Panc1 (cell line): ENCODE data around the gene CCDC107. TPM values are rescaled to one million over a fixed set of nuclear protein-coding genes. Genes with fewer than 3 reads are reported as not detected.

Experiments used
- ATAC-seq: fragments of 200-7000 bp; cut with Tn5 transposase; 2 replicates; pipeline ENCODE4 v1.9.1; 2020; ENCODE audit warnings: mild to moderate bottlenecking, moderate library complexity
- BruUV-seq: library from RNA; stranded (reverse); fragments of 400-500 nt; replicated peaks from 2 replicates; lab custom pipeline; 2021; lab: Mats Ljungman, UMichigan
- CTCF ChIA-PET: fragments of 300-600 bp; sonication (Branson Sonifier 250); formaldehyde crosslinking; loops from one replicate; lab custom pipeline; 2022; ENCODE audit warnings: antibody characterized with exemption; lab: Charles Lee
- POLR2A ChIA-PET: fragments of 300-600 bp; sonication (Branson Sonifier 250); formaldehyde crosslinking; loops from one replicate; lab custom pipeline; 2022; ENCODE audit warnings: antibody characterized with exemption; lab: Charles Lee
- DNase-seq: peaks from one replicate; pipeline ENCODE4 v3.0.0-alpha.2; 2010; ENCODE audit warnings: low read depth, low spot score
- H3K27ac ChIP-seq: 2 replicates; pipeline ENCODE4 v1.5.1; 2011; ENCODE audit warnings: mild to moderate bottlenecking, low read length, inconsistent platforms
- H3K27me3 ChIP-seq: fragments of 200-500 bp; sonication (Bioruptor generic); 2 replicates; pipeline ENCODE4 v1.6.0; 2014; ENCODE audit warnings: low read length, inconsistent platforms; ENCODE audit not compliant: control insufficient read depth, insufficient read depth
- H3K36me3 ChIP-seq: fragments of 200-500 bp; sonication (Bioruptor generic); 2 replicates; pipeline ENCODE4 v1.5.1; 2014; ENCODE audit warnings: inconsistent platforms, mild to moderate bottlenecking, low read length, moderate library complexity; ENCODE audit not compliant: control insufficient read depth, insufficient read depth
- H3K4me1 ChIP-seq: 2 replicates; pipeline ENCODE4 v1.5.1; 2011; ENCODE audit warnings: inconsistent platforms, mild to moderate bottlenecking, low read length, moderate library complexity; ENCODE audit not compliant: control insufficient read depth, insufficient read depth
- H3K4me3 ChIP-seq, 2 experiments: 2 replicates each; pipeline ENCODE4 v1.5.1; 2011 to 2012; ENCODE audit warnings: low read depth in 2 of 2, low read length in 2 of 2, mild to moderate bottlenecking in 2 of 2, inconsistent platforms in 1 of 2, moderate library complexity in 1 of 2
- H3K9me3 ChIP-seq: fragments of 200-500 bp; sonication (Bioruptor generic); 2 replicates; pipeline ENCODE4 v1.5.1; 2014; ENCODE audit warnings: low read depth, mild to moderate bottlenecking, inconsistent platforms, low read length, moderate library complexity; ENCODE audit not compliant: control insufficient read depth, insufficient read depth
- POLR2AphosphoS5 ChIP-seq: IDR thresholded peaks from 2 replicates; pipeline ENCODE4 v1.6.1; 2012; ENCODE audit warnings: mild to moderate bottlenecking, low read depth, low read length, moderate library complexity
- REST ChIP-seq, 2 experiments: IDR thresholded peaks; 2 replicates each; pipeline ENCODE4 v1.6.1; 2011 to 2012; ENCODE audit warnings: low read depth in 2 of 2, control low read depth in 1 of 2, low read length in 1 of 2, mild to moderate bottlenecking in 1 of 2, moderate library complexity in 1 of 2; ENCODE audit not compliant: insufficient read depth in 1 of 2
- SIN3A ChIP-seq: IDR thresholded peaks from 2 replicates; pipeline ENCODE4 v1.6.1; 2012; ENCODE audit warnings: low read depth, mild to moderate bottlenecking, low read length, moderate library complexity, borderline replicate concordance; ENCODE audit not compliant: insufficient read depth
- TCF7L2 ChIP-seq: IDR thresholded peaks from 2 replicates; pipeline ENCODE4 v1.6.1; 2011; ENCODE audit warnings: mild to moderate bottlenecking, low read depth, low read length, inconsistent platforms
- in situ Hi-C: cut with HindIII; loops from 2 replicates; pipeline ENCODE4 v1.10.0; 2016; ENCODE audit warnings: low sequenced_read_pairs, low pct_unique_long_range_greater_than_20kb
- intact Hi-C: fragments of 100-400 bp; cut with micrococcal nuclease; formaldehyde crosslinking; loops from one replicate; pipeline ENCODE4 v1.10.0; 2022; ENCODE audit not compliant: unreplicated experiment
- total RNA-seq: library from RNA; stranded (reverse); gene quantifications from one replicate; pipeline ENCODE4 v1.2.1, GENCODE V29; 2021; ENCODE audit not compliant: unreplicated experiment
- TF ChIP-seq, protein P1 (sequence below): fragments of 450-650 bp; IDR thresholded peaks from 2 replicates; pipeline ENCODE4 v1.5.1; 2017; ENCODE audit warnings: mild to moderate bottlenecking

Gene CCDC107
- total RNA-seq, 1 experiment from 2014 or later: 39.9 TPM

DNA sequence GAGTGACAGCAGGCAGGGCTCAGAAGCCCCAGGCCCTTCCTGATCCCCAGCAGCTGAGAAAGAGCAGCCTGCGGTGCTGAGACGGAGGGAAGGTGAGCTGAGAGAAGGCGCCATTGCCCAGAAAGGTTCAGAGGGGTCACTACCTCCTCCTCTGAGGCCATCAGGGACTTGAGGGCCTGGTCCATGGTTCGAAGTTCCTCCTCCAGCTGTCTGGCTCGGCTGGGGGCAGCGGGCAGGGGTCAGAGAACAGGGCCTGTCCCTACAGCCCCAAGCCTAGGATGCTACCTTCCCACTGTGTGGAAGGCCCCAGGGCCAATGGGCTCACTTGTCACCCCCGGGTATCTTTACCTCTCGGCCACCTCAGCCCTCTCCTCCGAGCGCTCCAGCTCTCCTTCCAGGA lies 26.8 kb downstream of the CCDC107 start:
- ChIA-PET CTCF (interaction anchor here (1.3 kb wide), 1 partner anchor 12 kb away, joined by 4 read pairs; no protein-coding TSS in a partner anchor), POLR2A (no interaction called here)
- no peak overlapping the region for H3K4me3 ChIP-seq
- no peaks in the 10 kb centered on the region for H3K9me3 ChIP-seq
- BruUV-seq: no TSS peak
- ATAC-seq (no peak), DNase-seq (no peak)
- TF ChIP-seq POLR2AphosphoS5 (no peak), SIN3A (no peak), REST (IDR thresholded peaks at IDR 0.05; ENCODE audit: insufficient read depth in 1 of 2, low read depth in 2 of 2, low read length in 1 of 2) (no peak), TCF7L2 (no peak)
- TF ChIP-seq, protein P1, sequence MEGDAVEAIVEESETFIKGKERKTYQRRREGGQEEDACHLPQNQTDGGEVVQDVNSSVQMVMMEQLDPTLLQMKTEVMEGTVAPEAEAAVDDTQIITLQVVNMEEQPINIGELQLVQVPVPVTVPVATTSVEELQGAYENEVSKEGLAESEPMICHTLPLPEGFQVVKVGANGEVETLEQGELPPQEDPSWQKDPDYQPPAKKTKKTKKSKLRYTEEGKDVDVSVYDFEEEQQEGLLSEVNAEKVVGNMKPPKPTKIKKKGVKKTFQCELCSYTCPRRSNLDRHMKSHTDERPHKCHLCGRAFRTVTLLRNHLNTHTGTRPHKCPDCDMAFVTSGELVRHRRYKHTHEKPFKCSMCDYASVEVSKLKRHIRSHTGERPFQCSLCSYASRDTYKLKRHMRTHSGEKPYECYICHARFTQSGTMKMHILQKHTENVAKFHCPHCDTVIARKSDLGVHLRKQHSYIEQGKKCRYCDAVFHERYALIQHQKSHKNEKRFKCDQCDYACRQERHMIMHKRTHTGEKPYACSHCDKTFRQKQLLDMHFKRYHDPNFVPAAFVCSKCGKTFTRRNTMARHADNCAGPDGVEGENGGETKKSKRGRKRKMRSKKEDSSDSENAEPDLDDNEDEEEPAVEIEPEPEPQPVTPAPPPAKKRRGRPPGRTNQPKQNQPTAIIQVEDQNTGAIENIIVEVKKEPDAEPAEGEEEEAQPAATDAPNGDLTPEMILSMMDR: no peak
- H3K4me1 ChIP-seq: peaks cover 33% of the 10 kb centered on the region
- intact Hi-C loops (no loop called here), in situ Hi-C loops (no loop called here)
- H3K27ac ChIP-seq: no peak overlapping the region
- H3K27me3 ChIP-seq: no peaks in the 10 kb centered on the region
- peaks cover 10% of the 10 kb centered on the region; the same call in 1 of the 2 replicates for H3K36me3 ChIP-seq

DNA sequence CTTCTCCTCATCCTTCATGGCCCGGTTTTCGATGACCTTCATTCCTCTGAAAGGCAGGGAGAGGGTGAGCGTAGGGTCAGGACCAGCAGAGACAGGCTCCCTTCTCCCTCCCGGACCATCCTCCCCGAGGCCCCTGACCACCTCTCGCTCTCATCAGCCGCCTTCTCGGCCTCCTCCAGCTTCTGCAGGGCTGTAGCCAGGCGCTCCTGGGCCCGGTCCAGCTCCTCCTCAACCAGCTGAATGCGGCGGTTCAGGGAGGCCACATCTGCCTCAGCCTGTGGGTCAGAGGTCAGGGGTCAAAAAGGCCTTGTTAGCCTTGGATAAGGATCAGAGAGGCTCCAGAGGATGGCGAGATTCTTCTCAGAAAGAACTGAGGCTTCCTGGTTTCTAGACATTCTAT lies 27.4 kb downstream of the CCDC107 start:
- BruUV-seq: no TSS peak
- Histone ChIP-seq H3K4me3 (no peak overlapping the region), H3K36me3 (peaks cover 10% of the 10 kb centered on the region; the same call in 1 of the 2 replicates), H3K4me1 (peaks cover 33% of the 10 kb centered on the region), H3K27ac (no peak overlapping the region), H3K9me3 (no peaks in the 10 kb centered on the region), H3K27me3 (no peaks in the 10 kb centered on the region)
- POLR2A ChIA-PET: no interaction called here
- intact Hi-C loops: no loop called here
- CTCF ChIA-PET: interaction anchor here (0.5 to 1.3 kb wide), 2 partner anchors 11 to 32 kb away, joined by 4 to 8 read pairs; no protein-coding TSS in a partner anchor
- in situ Hi-C loops: no loop called here
- DNase-seq: no peak
- TF ChIP-seq SIN3A (no peak), POLR2AphosphoS5 (no peak)
- TF ChIP-seq, protein P1: no peak
- no peak for ATAC-seq
